ENCODE measurements around the gene USP13.

Gene USP13

DNA sequence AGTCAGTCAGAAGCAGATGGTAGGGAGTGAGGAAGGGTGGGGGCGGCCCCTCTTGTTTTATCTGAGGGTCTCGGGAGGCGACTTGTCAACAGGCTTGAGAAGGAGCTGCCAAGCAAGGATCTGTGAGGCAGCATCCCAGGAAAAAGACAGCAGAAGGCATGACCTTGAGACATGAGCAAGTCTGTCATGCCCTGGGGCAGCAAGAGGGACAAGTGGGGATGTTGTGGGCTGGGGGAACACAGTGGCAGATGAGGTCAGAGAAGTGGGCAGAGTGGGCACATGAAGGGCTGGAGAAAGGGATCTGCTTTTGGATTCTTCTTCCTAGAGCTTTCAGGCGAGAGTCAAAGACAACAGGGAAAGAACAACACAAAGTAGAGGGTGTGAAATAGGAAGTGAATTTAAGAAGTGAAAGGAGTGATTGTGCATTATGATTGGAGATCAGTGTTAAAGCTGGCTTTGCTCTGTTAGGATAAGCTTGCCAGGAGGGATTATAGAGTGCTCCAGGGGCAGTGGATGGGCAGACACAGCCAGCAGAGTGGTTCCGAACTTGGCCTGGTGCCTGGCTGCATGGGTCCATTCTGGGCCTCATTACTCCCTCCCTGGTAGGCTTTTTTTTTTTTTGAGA lies 73.3 kb downstream of the USP13 start:
- TF ChIP-seq, protein P1, sequence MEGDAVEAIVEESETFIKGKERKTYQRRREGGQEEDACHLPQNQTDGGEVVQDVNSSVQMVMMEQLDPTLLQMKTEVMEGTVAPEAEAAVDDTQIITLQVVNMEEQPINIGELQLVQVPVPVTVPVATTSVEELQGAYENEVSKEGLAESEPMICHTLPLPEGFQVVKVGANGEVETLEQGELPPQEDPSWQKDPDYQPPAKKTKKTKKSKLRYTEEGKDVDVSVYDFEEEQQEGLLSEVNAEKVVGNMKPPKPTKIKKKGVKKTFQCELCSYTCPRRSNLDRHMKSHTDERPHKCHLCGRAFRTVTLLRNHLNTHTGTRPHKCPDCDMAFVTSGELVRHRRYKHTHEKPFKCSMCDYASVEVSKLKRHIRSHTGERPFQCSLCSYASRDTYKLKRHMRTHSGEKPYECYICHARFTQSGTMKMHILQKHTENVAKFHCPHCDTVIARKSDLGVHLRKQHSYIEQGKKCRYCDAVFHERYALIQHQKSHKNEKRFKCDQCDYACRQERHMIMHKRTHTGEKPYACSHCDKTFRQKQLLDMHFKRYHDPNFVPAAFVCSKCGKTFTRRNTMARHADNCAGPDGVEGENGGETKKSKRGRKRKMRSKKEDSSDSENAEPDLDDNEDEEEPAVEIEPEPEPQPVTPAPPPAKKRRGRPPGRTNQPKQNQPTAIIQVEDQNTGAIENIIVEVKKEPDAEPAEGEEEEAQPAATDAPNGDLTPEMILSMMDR (conservative IDR thresholded peaks at IDR 0.05; ENCODE audit: low read depth, low read length): no peak
- H3K4me3 ChIP-seq (ENCODE audit: low read length): no peak overlapping the region
- no peak for DNase-seq (ENCODE audit: low read depth)

DNA sequence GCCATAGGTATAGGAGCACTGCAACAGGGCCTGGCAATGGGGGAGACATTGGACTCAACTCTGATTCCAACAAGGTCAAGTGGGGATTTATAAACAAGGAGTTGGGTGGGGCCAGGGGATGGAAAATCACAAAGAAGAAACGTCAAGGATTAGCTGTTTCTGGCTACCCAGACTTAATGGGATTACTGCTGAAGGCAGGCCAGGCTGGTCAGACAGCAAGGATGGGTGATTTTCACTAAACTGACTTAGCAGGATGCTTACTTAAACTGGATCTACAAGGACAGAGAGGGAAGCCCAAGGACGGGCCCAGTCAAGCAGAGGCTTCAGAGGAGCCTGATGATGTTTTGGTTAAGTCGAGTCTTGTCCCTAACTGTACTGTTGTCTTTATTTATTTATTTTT lies 76.2 kb downstream of the USP13 start:
- H3K4me3 ChIP-seq (ENCODE audit: low read length): no peak overlapping the region
- TF ChIP-seq, protein P1 (conservative IDR thresholded peaks at IDR 0.05; ENCODE audit: low read depth, low read length): no peak
- DNase-seq (ENCODE audit: low read depth): no peak

DNA sequence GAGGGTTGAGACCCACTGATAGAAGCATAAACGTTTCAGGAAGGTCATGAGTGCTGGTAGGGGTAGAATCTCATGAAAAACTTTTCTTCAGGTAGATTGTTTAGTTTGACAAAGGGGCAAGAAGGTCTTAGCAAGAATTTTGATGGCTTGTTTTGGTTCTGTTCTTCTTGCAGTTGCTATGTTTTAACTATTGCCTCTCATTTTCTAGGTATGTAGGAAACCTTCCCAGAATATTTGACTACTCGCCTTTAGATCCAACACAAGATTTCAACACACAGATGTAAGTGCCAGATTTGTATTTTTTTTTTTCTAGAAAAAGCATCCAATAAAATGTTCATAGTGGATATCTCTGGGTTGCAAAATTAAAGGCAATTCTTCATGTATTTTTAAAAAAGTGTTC lies 77.1 kb downstream of the USP13 start:
- H3K4me3 ChIP-seq (ENCODE audit: low read length): no peak overlapping the region
- TF ChIP-seq, protein P1 (conservative IDR thresholded peaks at IDR 0.05; ENCODE audit: low read depth, low read length): no peak
- DNase-seq (ENCODE audit: low read depth): no peak

DNA sequence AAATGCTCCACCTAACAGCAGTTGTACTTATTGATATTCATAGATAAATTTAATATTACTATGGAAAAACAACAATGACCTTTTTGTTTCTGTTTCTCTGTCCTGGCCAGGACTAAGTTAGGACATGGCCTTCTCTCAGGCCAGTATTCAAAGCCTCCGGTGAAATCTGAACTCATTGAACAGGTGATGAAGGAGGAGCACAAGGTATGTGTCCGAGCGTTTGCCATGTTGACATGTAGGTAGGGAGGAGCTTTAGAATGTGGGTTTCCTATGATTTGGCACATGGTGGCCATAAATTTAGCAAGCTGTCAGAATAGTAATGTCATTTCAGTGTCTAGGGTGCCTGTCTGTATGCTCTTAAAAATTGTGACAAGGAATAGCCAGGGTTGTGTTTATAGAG lies 77.7 kb downstream of the USP13 start:
- no peak for DNase-seq (ENCODE audit: low read depth)
- TF ChIP-seq, protein P1 (conservative IDR thresholded peaks at IDR 0.05; ENCODE audit: low read depth, low read length): no peak
- H3K4me3 ChIP-seq (ENCODE audit: low read length): no peak overlapping the region

DNA sequence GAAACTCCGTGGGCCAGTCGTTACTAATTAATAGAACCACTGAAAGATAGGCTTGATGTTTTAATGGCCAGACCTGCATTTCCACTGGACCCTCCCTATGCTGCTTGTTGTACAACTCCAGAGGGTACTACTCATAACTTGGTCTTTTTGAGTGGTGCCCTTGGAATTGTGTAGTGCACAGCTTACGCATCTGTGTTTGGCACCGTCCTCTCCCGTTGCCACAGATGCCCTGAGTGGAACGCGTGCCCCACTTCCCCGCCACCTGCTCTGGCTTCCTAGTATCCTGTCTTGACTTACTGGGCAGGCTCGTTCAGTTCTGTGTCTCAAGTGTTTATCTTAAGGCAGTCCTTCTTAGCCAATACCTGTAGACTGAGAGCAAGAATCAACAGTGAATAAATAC lies 78.7 kb downstream of the USP13 start:
- no peak for DNase-seq (ENCODE audit: low read depth)
- TF ChIP-seq, protein P1 (conservative IDR thresholded peaks at IDR 0.05; ENCODE audit: low read depth, low read length): no peak
- no peak overlapping the region for H3K4me3 ChIP-seq (ENCODE audit: low read length)

DNA sequence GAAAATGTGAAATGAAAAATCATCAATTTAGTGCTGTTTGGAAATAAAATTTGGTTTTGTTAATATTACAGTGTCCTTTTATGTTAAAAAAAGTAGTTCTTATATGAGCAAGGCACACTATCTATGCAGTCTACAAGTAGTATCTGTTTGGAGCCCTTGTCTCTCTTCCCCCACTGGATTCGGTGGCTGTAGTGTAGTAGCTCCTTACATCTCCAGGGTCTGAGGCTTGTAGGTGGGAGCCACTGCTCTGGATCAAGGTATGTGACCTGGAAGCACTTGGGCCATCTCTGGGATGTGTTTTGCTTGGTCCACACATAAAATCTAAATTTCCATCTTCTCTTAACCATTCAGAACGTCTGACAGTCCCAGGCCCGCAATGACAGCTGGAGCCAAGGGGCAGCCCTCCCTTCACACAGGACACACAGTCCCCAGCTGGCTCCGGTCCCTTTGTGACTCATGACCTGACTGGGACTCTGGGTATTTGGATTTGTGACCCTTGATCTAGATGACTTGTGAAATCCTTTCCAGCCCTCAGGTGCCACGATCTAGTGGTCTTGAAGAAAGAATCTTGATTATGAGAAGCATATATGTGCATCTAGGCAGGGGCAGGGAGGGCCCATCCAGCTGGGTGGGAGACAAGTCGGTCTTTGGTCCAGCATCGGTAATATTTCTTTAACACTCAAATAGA lies 80.0 kb downstream of the USP13 start:
- no peak overlapping the region for H3K4me3 ChIP-seq (ENCODE audit: low read length)
- no peak for DNase-seq (ENCODE audit: low read depth)
- TF ChIP-seq, protein P1 (conservative IDR thresholded peaks at IDR 0.05; ENCODE audit: low read depth, low read length): no peak

DNA sequence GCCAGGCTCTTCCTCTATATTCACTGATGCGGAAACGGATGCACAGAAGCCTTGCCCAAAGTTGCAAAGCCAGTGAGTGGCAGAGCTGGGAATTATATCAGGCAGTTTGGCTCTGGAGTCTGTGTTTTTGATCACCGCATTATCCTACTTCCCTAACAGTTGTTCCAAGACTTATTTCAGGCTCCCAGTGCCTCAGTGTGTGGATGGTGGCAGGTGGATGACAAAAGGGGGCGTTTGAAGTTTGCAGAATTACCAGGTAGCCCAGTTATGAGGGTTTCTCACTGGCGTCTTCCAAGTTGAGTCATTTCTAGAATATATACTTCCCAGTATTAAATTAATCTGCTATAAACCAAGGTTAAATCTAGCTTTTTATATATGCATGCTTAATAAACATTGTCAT lies 81.0 kb downstream of the USP13 start:
- TF ChIP-seq, protein P1 (conservative IDR thresholded peaks at IDR 0.05; ENCODE audit: low read depth, low read length): no peak
- no peak overlapping the region for H3K4me3 ChIP-seq (ENCODE audit: low read length)
- no peak for DNase-seq (ENCODE audit: low read depth)

All from retinal pigment epithelial cell (primary cell).